RCC 7860 (cell line): Measurements from ENCODE around the gene CISD3.
A peak's percentile ranks its signal among the peaks of the same experiment; 100 is the strongest.

Experiments
- DNase-seq: peaks from one replicate; pipeline ENCODE4 v3.0.0-alpha.2; 2015; ENCODE audit warnings: low spot score
- FAIRE-seq: peaks from 2 replicates; lab custom pipeline; 2012; peaks lifted over from hg19 to GRCh38; lab: Jason Lieb, UNC

CISD3 gene

GRCh38 chr17:38727736-38728135, 2.4 kb upstream of the CISD3 start:
- DNase-seq (no peak), FAIRE-seq (no peak)

GRCh38 chr17:38728290-38728831, 1.8 kb upstream of the CISD3 start:
- DNase-seq, result no peak
- FAIRE-seq, result no peak

GRCh38 chr17:38729368-38729885, 714 bp upstream of the CISD3 start:
- FAIRE-seq (no peak), DNase-seq (no peak)

GRCh38 chr17:38730526-38731379, 612 bp downstream of the CISD3 start:
- FAIRE-seq (no peak), DNase-seq (peak; percentile 83)

GRCh38 chr17:38731526-38732294, 1.6 kb downstream of the CISD3 start:
- FAIRE-seq (no peak), DNase-seq (no peak)

- FAIRE-seq, result no peak
Measured at GRCh38 chr17:38732376-38733281, 2.5 kb downstream of the CISD3 start.

GRCh38 chr17:38733282-38733981, 3.3 kb downstream of the CISD3 start:
- DNase-seq, result no peak
- FAIRE-seq, result no peak

More at GRCh38 chr17:38732376-38733281, 2.5 kb downstream of the CISD3 start:
- DNase-seq, result no peak

- no peak for DNase-seq
Measured at GRCh38 chr17:38733982-38734973, 4.1 kb downstream of the CISD3 start.

GRCh38 chr17:38735161-38735997, 5.2 kb downstream of the CISD3 start:
- FAIRE-seq (no peak), DNase-seq (peak; percentile 18)

More at GRCh38 chr17:38733982-38734973, 4.1 kb downstream of the CISD3 start:
- no peak for FAIRE-seq

- DNase-seq (no peak), FAIRE-seq (no peak)
Measured at GRCh38 chr17:38738007-38738662, 8.0 kb downstream of the CISD3 start.

GRCh38 chr17:38738686-38739085, 8.5 kb downstream of the CISD3 start:
- no peak for DNase-seq
- no peak for FAIRE-seq

GRCh38 chr17:38739305-38739704, 9.2 kb downstream of the CISD3 start:
- FAIRE-seq (no peak), DNase-seq (no peak)

- FAIRE-seq (no peak), DNase-seq (no peak)
Measured at GRCh38 chr17:38740044-38740443, 9.9 kb downstream of the CISD3 start.

GRCh38 chr17:38740806-38741205, 10.7 kb downstream of the CISD3 start:
- no peak for FAIRE-seq
- no peak for DNase-seq

- no peak for DNase-seq
- no peak for FAIRE-seq
Measured at GRCh38 chr17:38741461-38741860, 11.3 kb downstream of the CISD3 start.

- FAIRE-seq (no peak), DNase-seq (no peak)
Measured at GRCh38 chr17:38741921-38742410, 11.8 kb downstream of the CISD3 start.
